ENCODE results near the gene INPP5K. TPM values are rescaled to one million over a fixed set of nuclear protein-coding genes. Genes with fewer than 3 reads are reported as not detected.

INPP5K gene
- total RNA-seq, 1 experiment from 2014 or later, result 30.8 TPM

Other genes with a start within 250 kb of the INPP5K start
- gene BHLHA9, start 246.2 kb downstream of the INPP5K start, total RNA-seq (2014; rRNA removed; shearing (Covaris generic); ENCODE audit: low replicate concordance), result not detected in 2 replicates
- not detected in 2 replicates for gene TRARG1, start 236.9 kb downstream of the INPP5K start, total RNA-seq (2014; rRNA removed; shearing (Covaris generic); ENCODE audit: low replicate concordance)
- gene YWHAE, start 116.4 kb downstream of the INPP5K start, total RNA-seq (2014; rRNA removed; shearing (Covaris generic); ENCODE audit: low replicate concordance), result 108 and 118 TPM in 2 replicates
- gene CRK, start 60.4 kb downstream of the INPP5K start, total RNA-seq (2014; rRNA removed; shearing (Covaris generic); ENCODE audit: low replicate concordance), result 35.1 and 36.0 TPM in 2 replicates
- gene MYO1C, start 23.9 kb downstream of the INPP5K start, total RNA-seq (2014; rRNA removed; shearing (Covaris generic); ENCODE audit: low replicate concordance), result 65.5 and 75.2 TPM in 2 replicates
- 15.2 and 39.1 TPM in 2 replicates for gene PITPNA, start 46.2 kb upstream of the INPP5K start, total RNA-seq (2014; rRNA removed; shearing (Covaris generic); ENCODE audit: low replicate concordance)
- gene SLC43A2, start 112.2 kb upstream of the INPP5K start, total RNA-seq (2014; rRNA removed; shearing (Covaris generic); ENCODE audit: low replicate concordance), result 3.9 and 8.3 TPM in 2 replicates
- gene SCARF1, start 129.1 kb upstream of the INPP5K start, total RNA-seq (2014; rRNA removed; shearing (Covaris generic); ENCODE audit: low replicate concordance), result not detected in 2 replicates
- gene RILP, start 133.3 kb upstream of the INPP5K start, total RNA-seq (2014; rRNA removed; shearing (Covaris generic); ENCODE audit: low replicate concordance), result 4.6 TPM in 1 of 2 replicates, not detected in the other
- gene PRPF8, start 168.3 kb upstream of the INPP5K start, total RNA-seq (2014; rRNA removed; shearing (Covaris generic); ENCODE audit: low replicate concordance), result 80.5 and 100 TPM in 2 replicates
- 0.37 and 0.59 TPM in 2 replicates for gene TLCD2, start 193.8 kb upstream of the INPP5K start, total RNA-seq (2014; rRNA removed; shearing (Covaris generic); ENCODE audit: low replicate concordance)
- gene WDR81, start 208.1 kb upstream of the INPP5K start, total RNA-seq (2014; rRNA removed; shearing (Covaris generic); ENCODE audit: low replicate concordance), result 7.2 and 20.3 TPM in 2 replicates
- gene SERPINF2, start 226.3 kb upstream of the INPP5K start, total RNA-seq (2014; rRNA removed; shearing (Covaris generic); ENCODE audit: low replicate concordance), result not detected in 2 replicates
- 1.2 and 5.0 TPM in 2 replicates for gene SERPINF1, start 245.4 kb upstream of the INPP5K start, total RNA-seq (2014; rRNA removed; shearing (Covaris generic); ENCODE audit: low replicate concordance)

All from MG63 (cell line).